HCT116 (cell line): ENCODE measurements around the gene CASKIN2. TPM values are rescaled to one million over a fixed set of nuclear protein-coding genes. Genes with fewer than 3 reads are reported as not detected.

Experiments
- ATAC-seq: fragments of 200-7000 bp; cut with Tn5 transposase; 2 replicates; pipeline ENCODE4 v1.9.1; 2020; ENCODE audit warnings: mild to moderate bottlenecking, moderate library complexity
- BruUV-seq: library from RNA; stranded (reverse); fragments of 400-500 nt; replicated peaks from 2 replicates; lab custom pipeline; 2021; lab: Mats Ljungman, UMichigan
- CTCF ChIA-PET: fragments of 300-600 bp; sonication (Branson Sonifier 250); formaldehyde crosslinking; loops from one replicate; lab custom pipeline; 2021; ENCODE audit warnings: antibody characterized with exemption; lab: Charles Lee
- POLR2A ChIA-PET: fragments of 300-600, 350-600 bp; sonication (Branson Sonifier 250); formaldehyde crosslinking; loops from one replicate; lab custom pipeline; 2021; ENCODE audit warnings: antibody characterized with exemption; lab: Charles Lee
- RAD21 ChIA-PET, 2 experiments: fragments of 300-600 bp; sonication (Branson Sonifier 250); formaldehyde crosslinking; loops; one replicate each; lab custom pipeline; 2023; ENCODE audit warnings: low total read pairs in 2 of 2; ENCODE audit not compliant: uncharacterized antibody in 2 of 2, unreplicated experiment in 2 of 2, low non-redundant PET in 1 of 2; lab: Charles Lee
- DNase-seq: peaks from one replicate; pipeline ENCODE4 v3.0.0-alpha.2; 2010; ENCODE audit warnings: low read depth, low spot score
- H2AFZ ChIP-seq: fragments of 200-600 bp; shearing (Covaris generic), sonication (generic); 2 replicates; pipeline ENCODE4 v1.6.1; 2017; ENCODE audit warnings: low read depth, mixed run types, mixed read lengths, antibody characterized with exemption, low read length; ENCODE audit not compliant: poor library complexity, severe bottlenecking
- H3K27ac ChIP-seq: 2 replicates; pipeline ENCODE4 v1.5.1; 2012; ENCODE audit warnings: low read depth, low read length
- H3K27me3 ChIP-seq: fragments of 200-600 bp; sonication (generic); 2 replicates; pipeline ENCODE4 v1.6.1; 2016; ENCODE audit warnings: mixed run types, low read length, mixed read lengths; ENCODE audit not compliant: insufficient read depth
- H3K36me3 ChIP-seq, 2 experiments: fragments of 200-500 bp in 1 of 2; fragments of 200-600 bp in 1 of 2; sonication (Bioruptor generic) in 1 of 2; sonication (generic) in 1 of 2; 2 replicates each; pipeline versions ENCODE4 v1.5.1 to v1.6.1; 2014 to 2016; ENCODE audit warnings: low read length in 2 of 2, inconsistent platforms in 1 of 2, mixed read lengths in 1 of 2, mixed run types in 1 of 2; ENCODE audit not compliant: insufficient read depth in 2 of 2, control insufficient read depth in 1 of 2
- H3K4me1 ChIP-seq, 2 experiments: fragments of 200-600 bp in 1 of 2; sonication (generic) in 1 of 2; 2 replicates each; pipeline versions ENCODE4 v1.5.1 to v1.6.1; 2012 to 2017; ENCODE audit warnings: low read length in 2 of 2, inconsistent platforms in 1 of 2, mild to moderate bottlenecking in 1 of 2, mixed read lengths in 1 of 2, mixed run types in 1 of 2, moderate library complexity in 1 of 2; ENCODE audit not compliant: insufficient read depth in 2 of 2, control insufficient read depth in 1 of 2
- H3K4me2 ChIP-seq: fragments of 200-600 bp; sonication (generic); 2 replicates; pipeline ENCODE4 v1.6.1; 2017; ENCODE audit warnings: mixed run types, low read length, mixed read lengths
- H3K4me3 ChIP-seq, 2 experiments: fragments of 200-600 bp in 1 of 2; sonication (generic) in 1 of 2; replicated peaks in 1 of 2; 2 replicates each; pipeline ENCODE4 v1.5.1; 2011 to 2016; ENCODE audit warnings: low read length in 2 of 2, control low read depth in 1 of 2, low read depth in 1 of 2, mild to moderate bottlenecking in 1 of 2, mixed read lengths in 1 of 2, mixed run types in 1 of 2
- H3K79me2 ChIP-seq: fragments of 200-600 bp; sonication (generic); 2 replicates; pipeline ENCODE4 v1.6.1; 2017; ENCODE audit warnings: mild to moderate bottlenecking, mixed run types, low read length, moderate library complexity, mixed read lengths; ENCODE audit not compliant: insufficient read depth
- H3K9ac ChIP-seq: fragments of 200-600 bp; sonication (generic); 2 replicates; pipeline ENCODE4 v1.6.1; 2016; ENCODE audit warnings: low read length, mixed read lengths
- H3K9me2 ChIP-seq: fragments of 200-600 bp; sonication (generic), shearing (Covaris generic); 2 replicates; pipeline ENCODE4 v1.6.1; 2017; ENCODE audit warnings: mixed run types, mild to moderate bottlenecking, moderate library complexity; ENCODE audit not compliant: insufficient read depth
- H3K9me3 ChIP-seq, 2 experiments: fragments of 200-500 bp in 1 of 2; fragments of 200-600 bp in 1 of 2; sonication (Bioruptor generic) in 1 of 2; sonication (generic) in 1 of 2; 2 replicates each; pipeline ENCODE4 v1.6.1; 2014 to 2017; ENCODE audit warnings: low read length in 2 of 2, mixed read lengths in 2 of 2, inconsistent platforms in 1 of 2, low read depth in 1 of 2, mild to moderate bottlenecking in 1 of 2, mixed run types in 1 of 2, moderate library complexity in 1 of 2; ENCODE audit not compliant: control insufficient read depth in 1 of 2, insufficient read depth in 1 of 2
- H4K20me1 ChIP-seq: fragments of 200-600 bp; sonication (generic), shearing (Covaris generic); 2 replicates; pipeline ENCODE4 v1.6.1; 2017; ENCODE audit warnings: mixed run types, mild to moderate bottlenecking, moderate library complexity; ENCODE audit not compliant: insufficient read depth
- CBX3 ChIP-seq: IDR thresholded peaks from 2 replicates; pipeline ENCODE4 v1.6.1; 2012; ENCODE audit warnings: low read depth
- CEBPB ChIP-seq: IDR thresholded peaks from 2 replicates; pipeline ENCODE4 v1.6.1; 2012; ENCODE audit warnings: low read depth
- EGR1 ChIP-seq: IDR thresholded peaks from 2 replicates; pipeline ENCODE4 v1.6.1; 2012; ENCODE audit warnings: low read depth
- EZH2 ChIP-seq: fragments of 200-600 bp; sonication (generic); IDR thresholded peaks from 2 replicates; pipeline ENCODE4 v1.6.1; 2017; ENCODE audit warnings: antibody characterized with exemption, mixed run types
- EZH2phosphoT487 ChIP-seq: fragments of 200-600 bp; IDR thresholded peaks from 2 replicates; pipeline ENCODE4 v1.6.1; 2018; ENCODE audit warnings: antibody characterized with exemption, borderline replicate concordance
- FOSL1 ChIP-seq: IDR thresholded peaks from 2 replicates; pipeline ENCODE4 v1.6.1; 2012; ENCODE audit warnings: low read depth
- JUND ChIP-seq: IDR thresholded peaks from 2 replicates; pipeline ENCODE4 v1.6.1; 2012
- POLR2A ChIP-seq: IDR thresholded peaks from 2 replicates; pipeline ENCODE4 v1.7.0; 2011; ENCODE audit warnings: borderline replicate concordance; ENCODE audit not compliant: insufficient read depth, insufficient read length; ENCODE audit errors: extremely low read depth
- POLR2AphosphoS5 ChIP-seq: IDR thresholded peaks from 2 replicates; pipeline ENCODE4 v1.6.1; 2011; ENCODE audit warnings: mild to moderate bottlenecking, low read depth, low read length, moderate library complexity
- SIN3A ChIP-seq: IDR thresholded peaks from 2 replicates; pipeline ENCODE4 v1.6.1; 2012; ENCODE audit warnings: low read depth
- SP1 ChIP-seq: IDR thresholded peaks from 2 replicates; pipeline ENCODE4 v1.6.1; 2012; ENCODE audit warnings: low read depth
- SRF ChIP-seq: IDR thresholded peaks from 2 replicates; pipeline ENCODE4 v1.6.1; 2012; ENCODE audit warnings: low read depth
- TCF7L2 ChIP-seq: IDR thresholded peaks from 2 replicates; pipeline ENCODE4 v1.7.0; 2011; ENCODE audit warnings: borderline replicate concordance, inconsistent platforms; ENCODE audit not compliant: insufficient read depth, insufficient read length; ENCODE audit errors: extremely low read depth
- ZFX ChIP-seq: fragments of 450-650 bp; IDR thresholded peaks from 2 replicates; pipeline ENCODE4 v1.6.1; 2017
- ZNF274 ChIP-seq: fragments of 200-500 bp; sonication (Bioruptor generic); IDR thresholded peaks from 2 replicates; pipeline ENCODE4 v1.6.1; 2014; ENCODE audit warnings: mild to moderate bottlenecking, low read depth, low read length, inconsistent platforms
- intact Hi-C: fragments of 100-400 bp; cut with micrococcal nuclease; formaldehyde crosslinking; loops from 2 replicates; pipeline ENCODE4 v1.10.0; 2022
- total RNA-seq: library from RNA; stranded (reverse); gene quantifications from one replicate; pipeline ENCODE4 v1.2.1, GENCODE V29; 2021; ENCODE audit not compliant: unreplicated experiment
- TF ChIP-seq, protein P1 (sequence below): IDR thresholded peaks from 2 replicates; pipeline ENCODE4 v1.6.1; 2012
- TF ChIP-seq, protein P2 (sequence below), 3 experiments: fragments of 200-600 bp in 1 of 3; sonication (generic) in 1 of 3; IDR thresholded peaks in 2 of 3; conservative IDR thresholded peaks in 1 of 3; 2 replicates each; pipeline ENCODE4 v1.5.1; 2012 to 2017; ENCODE audit warnings: low read depth in 2 of 3, low read length in 2 of 3, antibody characterized with exemption in 1 of 3, borderline replicate concordance in 1 of 3, control low read depth in 1 of 3, mild to moderate bottlenecking in 1 of 3, mixed read lengths in 1 of 3, mixed run types in 1 of 3, moderate library complexity in 1 of 3; ENCODE audit not compliant: insufficient read depth in 1 of 3
- TF ChIP-seq, protein P3 (sequence below): IDR thresholded peaks from 2 replicates; pipeline ENCODE4 v1.6.1; 2012; ENCODE audit warnings: low read depth

Gene CASKIN2
- total RNA-seq, 1 experiment from 2014 or later: 38.4 TPM

DNA sequence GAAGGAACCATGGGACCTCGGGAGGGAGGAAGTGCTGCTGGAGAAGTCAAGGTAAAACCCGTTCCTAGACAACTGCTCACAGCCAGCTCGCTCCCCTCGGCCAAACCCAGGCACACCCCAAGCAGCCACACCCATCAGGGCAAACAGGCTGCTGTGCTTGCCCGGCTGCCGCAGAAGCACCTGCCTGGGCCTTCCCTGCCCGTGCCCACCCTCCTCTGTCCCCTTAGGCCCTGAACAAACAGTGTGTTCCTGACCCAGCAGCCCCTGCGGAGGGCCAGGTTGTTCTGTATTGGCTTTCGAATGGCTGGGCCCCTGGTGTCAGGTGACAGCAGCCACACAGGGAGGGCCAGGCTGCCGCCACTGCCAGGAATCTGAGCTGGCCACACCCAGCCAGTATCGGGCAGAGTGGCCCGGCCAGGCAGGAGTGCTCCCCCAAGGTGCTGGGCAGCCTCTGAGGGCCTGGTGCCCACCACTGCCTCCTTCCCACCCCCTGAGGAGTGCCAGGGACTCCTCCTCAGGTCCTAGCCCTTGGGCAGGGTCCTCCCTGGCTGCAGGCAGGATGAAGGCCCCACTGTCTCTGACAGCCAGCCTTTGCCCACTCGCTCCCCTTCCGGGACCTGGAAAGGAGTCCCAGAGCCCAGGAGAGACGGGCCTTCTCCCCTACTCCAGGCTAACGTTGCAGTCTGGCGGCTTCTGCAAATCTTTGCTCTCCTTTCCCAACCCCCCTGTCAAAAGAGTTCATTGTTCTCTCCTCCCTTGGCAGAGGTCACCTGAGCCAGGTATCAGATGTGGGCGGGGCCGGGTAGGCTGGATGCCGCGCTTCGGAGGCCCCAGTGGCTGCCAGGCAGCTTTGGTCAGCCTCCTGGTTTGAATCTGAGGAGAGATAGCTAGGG, 34.2 kb upstream of the CASKIN2 start (continued):
- TF ChIP-seq SIN3A: no peak
- no peak for TF ChIP-seq CEBPB
- peak; percentile 75; the same call in 1 of the 2 replicates for TF ChIP-seq SP1
- peak; percentile 76 for TF ChIP-seq POLR2A
- no peak for TF ChIP-seq SRF
- TF ChIP-seq FOSL1: no peak
- TF ChIP-seq, protein P1, sequence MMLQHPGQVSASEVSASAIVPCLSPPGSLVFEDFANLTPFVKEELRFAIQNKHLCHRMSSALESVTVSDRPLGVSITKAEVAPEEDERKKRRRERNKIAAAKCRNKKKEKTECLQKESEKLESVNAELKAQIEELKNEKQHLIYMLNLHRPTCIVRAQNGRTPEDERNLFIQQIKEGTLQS: no peak
- peak; percentile 32 for TF ChIP-seq TCF7L2
- TF ChIP-seq POLR2AphosphoS5: peak; percentile 86
- TF ChIP-seq CBX3: no peak
- no peak for TF ChIP-seq EZH2phosphoT487
- TF ChIP-seq EGR1: no peak

DNA sequence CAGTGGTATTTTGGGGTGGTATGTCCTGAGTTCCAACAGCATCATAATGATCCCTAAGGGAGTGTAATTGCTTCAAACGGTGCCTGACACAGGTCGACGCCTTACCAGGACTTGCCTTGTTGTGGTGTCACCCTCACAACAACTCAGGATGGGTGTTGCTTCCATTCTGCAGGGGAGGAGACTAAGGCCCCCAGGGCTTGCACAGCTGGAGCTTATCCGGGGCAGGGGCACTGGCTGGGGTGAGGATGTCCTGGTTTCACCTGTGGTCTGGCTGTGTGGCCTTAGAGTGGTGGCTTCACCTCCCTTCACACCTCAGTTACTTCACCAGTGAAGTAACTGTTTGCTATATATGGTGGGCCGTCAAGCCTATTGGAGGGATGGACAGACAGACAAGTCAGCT, 33.5 kb upstream of the CASKIN2 start:
- H4K20me1 ChIP-seq: no peaks in the 10 kb centered on the region
- no peak overlapping the region for H2AFZ ChIP-seq
- H3K36me3 ChIP-seq: no peaks in the 10 kb centered on the region; a peak in 1 of 4 replicates
- H3K27me3 ChIP-seq: no peaks in the 10 kb centered on the region
- RAD21 ChIA-PET: interaction anchor here (0.7 to 1.4 kb wide), 4 partner anchors 22 to 32 kb away, joined by 3 to 10 read pairs (median 4); partner anchors contain the start of genes LLGL2 (in 1 of the 2) and TSEN54 (in 1 of the 2)
- H3K9ac ChIP-seq: peak overlapping the region; percentile 69
- DNase-seq (no peak), ATAC-seq (peak; percentile 25)
- intact Hi-C loops: no loop called here
- peak overlapping the region; percentile 50 to 58 for H3K4me3 ChIP-seq
- CTCF ChIA-PET: interaction anchor here (1.5 to 1.6 kb wide), 3 partner anchors 24 to 52 kb away, joined by 8 to 11 read pairs (median 9); partner anchors contain the start of genes LLGL2 and TSEN54
- BruUV-seq: no TSS peak
- H3K4me1 ChIP-seq: peaks cover 33 to 39% of the 10 kb centered on the region in 2 experiments
- H3K9me3 ChIP-seq: no peaks in the 10 kb centered on the region
- peak overlapping the region; percentile 93 for H3K4me2 ChIP-seq
- H3K79me2 ChIP-seq: peaks cover 23% of the 10 kb centered on the region
- H3K27ac ChIP-seq: peak overlapping the region; percentile 95
- POLR2A ChIA-PET: interaction anchor here (1.0 to 1.4 kb wide), 4 partner anchors 9 to 33 kb away, joined by 3 to 5 read pairs (median 4); partner anchors contain the start of genes LLGL2 and TSEN54
- H3K9me2 ChIP-seq: no peaks in the 10 kb centered on the region
- TF ChIP-seq JUND (no peak), CBX3 (no peak), POLR2AphosphoS5 (no peak), EGR1 (no peak), TCF7L2 (no peak), CEBPB (no peak), ZNF274 (no peak), POLR2A (no peak), ZFX (no peak), EZH2 (no peak)
- TF ChIP-seq, protein P1: no peak
- TF ChIP-seq, protein P2, sequence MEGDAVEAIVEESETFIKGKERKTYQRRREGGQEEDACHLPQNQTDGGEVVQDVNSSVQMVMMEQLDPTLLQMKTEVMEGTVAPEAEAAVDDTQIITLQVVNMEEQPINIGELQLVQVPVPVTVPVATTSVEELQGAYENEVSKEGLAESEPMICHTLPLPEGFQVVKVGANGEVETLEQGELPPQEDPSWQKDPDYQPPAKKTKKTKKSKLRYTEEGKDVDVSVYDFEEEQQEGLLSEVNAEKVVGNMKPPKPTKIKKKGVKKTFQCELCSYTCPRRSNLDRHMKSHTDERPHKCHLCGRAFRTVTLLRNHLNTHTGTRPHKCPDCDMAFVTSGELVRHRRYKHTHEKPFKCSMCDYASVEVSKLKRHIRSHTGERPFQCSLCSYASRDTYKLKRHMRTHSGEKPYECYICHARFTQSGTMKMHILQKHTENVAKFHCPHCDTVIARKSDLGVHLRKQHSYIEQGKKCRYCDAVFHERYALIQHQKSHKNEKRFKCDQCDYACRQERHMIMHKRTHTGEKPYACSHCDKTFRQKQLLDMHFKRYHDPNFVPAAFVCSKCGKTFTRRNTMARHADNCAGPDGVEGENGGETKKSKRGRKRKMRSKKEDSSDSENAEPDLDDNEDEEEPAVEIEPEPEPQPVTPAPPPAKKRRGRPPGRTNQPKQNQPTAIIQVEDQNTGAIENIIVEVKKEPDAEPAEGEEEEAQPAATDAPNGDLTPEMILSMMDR (IDR thresholded peaks at IDR 0.05 in 2 of 3, conservative IDR thresholded peaks at IDR 0.05 in 1 of 3; ENCODE audit: borderline replicate concordance in 1 of 3, insufficient read depth in 1 of 3, low read depth in 2 of 3, low read length in 2 of 3): no peak
- TF ChIP-seq, protein P3, sequence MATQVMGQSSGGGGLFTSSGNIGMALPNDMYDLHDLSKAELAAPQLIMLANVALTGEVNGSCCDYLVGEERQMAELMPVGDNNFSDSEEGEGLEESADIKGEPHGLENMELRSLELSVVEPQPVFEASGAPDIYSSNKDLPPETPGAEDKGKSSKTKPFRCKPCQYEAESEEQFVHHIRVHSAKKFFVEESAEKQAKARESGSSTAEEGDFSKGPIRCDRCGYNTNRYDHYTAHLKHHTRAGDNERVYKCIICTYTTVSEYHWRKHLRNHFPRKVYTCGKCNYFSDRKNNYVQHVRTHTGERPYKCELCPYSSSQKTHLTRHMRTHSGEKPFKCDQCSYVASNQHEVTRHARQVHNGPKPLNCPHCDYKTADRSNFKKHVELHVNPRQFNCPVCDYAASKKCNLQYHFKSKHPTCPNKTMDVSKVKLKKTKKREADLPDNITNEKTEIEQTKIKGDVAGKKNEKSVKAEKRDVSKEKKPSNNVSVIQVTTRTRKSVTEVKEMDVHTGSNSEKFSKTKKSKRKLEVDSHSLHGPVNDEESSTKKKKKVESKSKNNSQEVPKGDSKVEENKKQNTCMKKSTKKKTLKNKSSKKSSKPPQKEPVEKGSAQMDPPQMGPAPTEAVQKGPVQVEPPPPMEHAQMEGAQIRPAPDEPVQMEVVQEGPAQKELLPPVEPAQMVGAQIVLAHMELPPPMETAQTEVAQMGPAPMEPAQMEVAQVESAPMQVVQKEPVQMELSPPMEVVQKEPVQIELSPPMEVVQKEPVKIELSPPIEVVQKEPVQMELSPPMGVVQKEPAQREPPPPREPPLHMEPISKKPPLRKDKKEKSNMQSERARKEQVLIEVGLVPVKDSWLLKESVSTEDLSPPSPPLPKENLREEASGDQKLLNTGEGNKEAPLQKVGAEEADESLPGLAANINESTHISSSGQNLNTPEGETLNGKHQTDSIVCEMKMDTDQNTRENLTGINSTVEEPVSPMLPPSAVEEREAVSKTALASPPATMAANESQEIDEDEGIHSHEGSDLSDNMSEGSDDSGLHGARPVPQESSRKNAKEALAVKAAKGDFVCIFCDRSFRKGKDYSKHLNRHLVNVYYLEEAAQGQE: no peak
